ENCODE measurements around the gene VSTM4.

DNA sequence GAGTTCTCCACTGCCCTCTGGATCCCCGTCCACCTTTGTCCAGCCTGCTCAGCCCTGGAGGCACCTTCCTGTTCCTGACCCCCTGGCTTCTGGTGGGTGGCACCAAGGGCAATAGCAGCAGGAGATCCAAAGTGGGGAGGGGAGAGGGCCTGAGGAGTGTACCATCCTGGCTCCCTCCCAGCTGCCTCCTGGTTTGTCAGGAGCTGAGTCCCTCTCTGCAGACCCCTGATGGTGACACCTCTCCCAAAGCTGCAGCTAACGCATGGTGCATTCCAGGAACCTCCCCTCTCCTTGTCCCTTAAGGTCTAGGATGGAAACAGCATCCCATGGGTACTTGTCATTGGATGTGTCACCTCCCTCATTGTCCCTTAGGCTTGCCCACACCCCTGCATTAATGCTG is 39.6 kb downstream of the VSTM4 start:
- TF ChIP-seq, protein P1, sequence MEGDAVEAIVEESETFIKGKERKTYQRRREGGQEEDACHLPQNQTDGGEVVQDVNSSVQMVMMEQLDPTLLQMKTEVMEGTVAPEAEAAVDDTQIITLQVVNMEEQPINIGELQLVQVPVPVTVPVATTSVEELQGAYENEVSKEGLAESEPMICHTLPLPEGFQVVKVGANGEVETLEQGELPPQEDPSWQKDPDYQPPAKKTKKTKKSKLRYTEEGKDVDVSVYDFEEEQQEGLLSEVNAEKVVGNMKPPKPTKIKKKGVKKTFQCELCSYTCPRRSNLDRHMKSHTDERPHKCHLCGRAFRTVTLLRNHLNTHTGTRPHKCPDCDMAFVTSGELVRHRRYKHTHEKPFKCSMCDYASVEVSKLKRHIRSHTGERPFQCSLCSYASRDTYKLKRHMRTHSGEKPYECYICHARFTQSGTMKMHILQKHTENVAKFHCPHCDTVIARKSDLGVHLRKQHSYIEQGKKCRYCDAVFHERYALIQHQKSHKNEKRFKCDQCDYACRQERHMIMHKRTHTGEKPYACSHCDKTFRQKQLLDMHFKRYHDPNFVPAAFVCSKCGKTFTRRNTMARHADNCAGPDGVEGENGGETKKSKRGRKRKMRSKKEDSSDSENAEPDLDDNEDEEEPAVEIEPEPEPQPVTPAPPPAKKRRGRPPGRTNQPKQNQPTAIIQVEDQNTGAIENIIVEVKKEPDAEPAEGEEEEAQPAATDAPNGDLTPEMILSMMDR (IDR thresholded peaks at IDR 0.05), result no peak
- TF ChIP-seq POLR2A (IDR thresholded peaks at IDR 0.05), result no peak

Data from testis (tissue), 2 donors.